Muscle layer of duodenum (tissue), 2 donors: Measurements from ENCODE around the gene COQ8B.
"Not testable (repeated sequence)": the region's sequence is repeated elsewhere in the genome, so short reads cannot be mapped to it uniquely, and the experiment has no call there.

ENCODE experiments used
- H3K27ac ChIP-seq: one replicate; pipeline ENCODE4 v1.7.0; 2013; ENCODE audit warnings: mild to moderate bottlenecking, low read length
- H3K27me3 ChIP-seq: one replicate; pipeline ENCODE4 v1.7.0; 2013; ENCODE audit warnings: low read depth, mild to moderate bottlenecking, control low read depth, low read length
- H3K36me3 ChIP-seq, 2 donors: one replicate each; pipeline ENCODE4 v1.7.0; 2013; ENCODE audit warnings: low read length in 2 of 2, control low read depth in 1 of 2, mild to moderate bottlenecking in 1 of 2; ENCODE audit not compliant: insufficient read depth in 2 of 2, control insufficient read depth in 1 of 2
- H3K4me1 ChIP-seq, 2 donors: one replicate each; pipeline ENCODE4 v1.7.0; 2013; ENCODE audit warnings: low read length in 2 of 2, mild to moderate bottlenecking in 2 of 2, control low read depth in 1 of 2, moderate library complexity in 1 of 2; ENCODE audit not compliant: insufficient read depth in 2 of 2, control insufficient read depth in 1 of 2
- H3K4me3 ChIP-seq, 2 donors: one replicate each; pipeline ENCODE4 v1.7.0; 2013; ENCODE audit warnings: low read length in 2 of 2, low read depth in 1 of 2, mild to moderate bottlenecking in 1 of 2
- H3K9me3 ChIP-seq, 2 donors: one replicate each; pipeline ENCODE4 v1.7.0; 2013; ENCODE audit warnings: low read length in 2 of 2, control low read depth in 1 of 2, mild to moderate bottlenecking in 1 of 2; ENCODE audit not compliant: control insufficient read depth in 1 of 2
- donor health status: healthy.

The COQ8B gene

GRCh38 chr19:40662925-40663694 is 53.6 kb downstream of the COQ8B start:
- Histone ChIP-seq H3K36me3 (peaks cover 0 to 13% of the 10 kb centered on the region in 2 donors), H3K9me3 (no peaks in the 10 kb centered on the region), H3K4me1 (no peaks in the 10 kb centered on the region), H3K27ac (peak overlapping the region; percentile 67), H3K27me3 (no peaks in the 10 kb centered on the region), H3K4me3 (peak overlapping the region; percentile 59 to 76)

- Histone ChIP-seq H3K4me1 (no peaks in the 10 kb centered on the region), H3K36me3 (no peaks in the 10 kb centered on the region), H3K9me3 (no peaks in the 10 kb centered on the region), H3K4me3 (no peak overlapping the region), H3K27ac (no peak overlapping the region), H3K27me3 (no peaks in the 10 kb centered on the region)
These were observed 55.1 kb downstream of the COQ8B start for GRCh38 chr19:40661616-40662015.

GRCh38 chr19:40659566-40659965 is 57.1 kb downstream of the COQ8B start:
- Histone ChIP-seq H3K27ac (no peak overlapping the region), H3K27me3 (no peaks in the 10 kb centered on the region), H3K9me3 (no peaks in the 10 kb centered on the region), H3K4me1 (no peaks in the 10 kb centered on the region), H3K36me3 (no peaks in the 10 kb centered on the region), H3K4me3 (no peak overlapping the region)

- H3K4me3 ChIP-seq = no peak overlapping the region
- no peaks in the 10 kb centered on the region for H3K27me3 ChIP-seq
- H3K9me3 ChIP-seq = no peaks in the 10 kb centered on the region
- no peak overlapping the region for H3K27ac ChIP-seq
- H3K36me3 ChIP-seq = no peaks in the 10 kb centered on the region
- no peaks in the 10 kb centered on the region for H3K4me1 ChIP-seq
These were observed 57.6 kb downstream of the COQ8B start for GRCh38 chr19:40659116-40659515.

- no peaks in the 10 kb centered on the region for H3K36me3 ChIP-seq
- no peak overlapping the region for H3K4me3 ChIP-seq
- no peaks in the 10 kb centered on the region for H3K27me3 ChIP-seq
- H3K27ac ChIP-seq = no peak overlapping the region
- no peaks in the 10 kb centered on the region for H3K4me1 ChIP-seq
- no peaks in the 10 kb centered on the region for H3K9me3 ChIP-seq
These were observed 58.7 kb downstream of the COQ8B start for GRCh38 chr19:40658031-40658430.

GRCh38 chr19:40655684-40656083 is 61.0 kb downstream of the COQ8B start:
- not testable (repeated sequence) for H3K4me1 ChIP-seq, H3K27ac ChIP-seq, H3K9me3 ChIP-seq, H3K4me3 ChIP-seq, H3K36me3 ChIP-seq, H3K27me3 ChIP-seq

- H3K4me1 ChIP-seq, H3K9me3 ChIP-seq, H3K27ac ChIP-seq, H3K4me3 ChIP-seq, H3K27me3 ChIP-seq, H3K36me3 ChIP-seq: not testable (repeated sequence)
These were observed 64.4 kb downstream of the COQ8B start for GRCh38 chr19:40652303-40652702.

- Histone ChIP-seq H3K4me3 (no peak overlapping the region), H3K4me1 (peaks cover 0 to 10% of the 10 kb centered on the region in 2 donors), H3K27ac (no peak overlapping the region), H3K27me3 (no peaks in the 10 kb centered on the region), H3K36me3 (no peaks in the 10 kb centered on the region), H3K9me3 (no peaks in the 10 kb centered on the region)
These were observed 65.9 kb downstream of the COQ8B start for GRCh38 chr19:40650749-40651305.

GRCh38 chr19:40649903-40650675 is 66.6 kb downstream of the COQ8B start:
- H3K27ac ChIP-seq, H3K9me3 ChIP-seq, H3K36me3 ChIP-seq, H3K4me3 ChIP-seq, H3K27me3 ChIP-seq: not testable (repeated sequence)
- H3K4me1 ChIP-seq = peaks cover 0 to 14% of the 10 kb centered on the region in 2 donors

- no peak overlapping the region for H3K4me3 ChIP-seq
- H3K4me1 ChIP-seq = peaks cover 0 to 17% of the 10 kb centered on the region in 2 donors
- H3K27me3 ChIP-seq = no peaks in the 10 kb centered on the region
- H3K9me3 ChIP-seq = no peaks in the 10 kb centered on the region
- H3K27ac ChIP-seq = peak overlapping the region; percentile 56
- no peaks in the 10 kb centered on the region for H3K36me3 ChIP-seq
These were observed 69.9 kb downstream of the COQ8B start for GRCh38 chr19:40646743-40647254.

- Histone ChIP-seq H3K27me3 (no peaks in the 10 kb centered on the region), H3K4me3 (no peak overlapping the region), H3K4me1 (peaks cover 0 to 23% of the 10 kb centered on the region in 2 donors), H3K9me3 (no peaks in the 10 kb centered on the region), H3K36me3 (no peaks in the 10 kb centered on the region), H3K27ac (no peak overlapping the region)
These were observed 73.9 kb downstream of the COQ8B start for GRCh38 chr19:40642757-40643305.
